Endothelial cell of umbilical vein (primary cell): ENCODE measurements around the gene RBMS3.

Experiments
- EZH2 ChIP-seq: IDR thresholded peaks from 2 replicates; pipeline ENCODE4 v1.6.1; 2012; ENCODE audit warnings: borderline replicate concordance, low read depth, mild to moderate bottlenecking, moderate library complexity, low read length, inconsistent platforms; ENCODE audit not compliant: severe bottlenecking
- FOS ChIP-seq: IDR thresholded peaks from 2 replicates; pipeline ENCODE4 v1.6.1; 2011; ENCODE audit warnings: mild to moderate bottlenecking, low read length, moderate library complexity, borderline replicate concordance; ENCODE audit not compliant: insufficient read depth
- MYC ChIP-seq: IDR thresholded peaks from one replicate; pipeline ENCODE4 v1.6.1; 2011; ENCODE audit warnings: mild to moderate bottlenecking, low read depth, low read length
- POLR2A ChIP-seq: IDR thresholded peaks from 2 replicates; pipeline ENCODE4 v1.6.1; 2012; ENCODE audit warnings: low read depth, mild to moderate bottlenecking, control low read depth, low read length
- POLR2AphosphoS5 ChIP-seq: IDR thresholded peaks from 2 replicates; pipeline ENCODE4 v1.6.1; 2012; ENCODE audit warnings: low read depth, mild to moderate bottlenecking, control low read depth, low read length, moderate library complexity; ENCODE audit not compliant: insufficient read depth
- TF ChIP-seq, protein P1 (sequence below), 2 donors: IDR thresholded peaks; 1 replicate in 1 of 2; 2 replicates in 1 of 2; pipeline ENCODE4 v1.5.1; 2011; ENCODE audit warnings: low read length in 2 of 2, mild to moderate bottlenecking in 2 of 2, moderate library complexity in 2 of 2, control low read depth in 1 of 2, inconsistent platforms in 1 of 2, low read depth in 1 of 2; ENCODE audit not compliant: insufficient read depth in 1 of 2; ENCODE audit errors: extremely low read depth in 1 of 2
- TF ChIP-seq, protein P2 (sequence below): IDR thresholded peaks from 2 replicates; pipeline ENCODE4 v1.6.1; 2011; ENCODE audit not compliant: insufficient read depth, insufficient read length

DNA sequence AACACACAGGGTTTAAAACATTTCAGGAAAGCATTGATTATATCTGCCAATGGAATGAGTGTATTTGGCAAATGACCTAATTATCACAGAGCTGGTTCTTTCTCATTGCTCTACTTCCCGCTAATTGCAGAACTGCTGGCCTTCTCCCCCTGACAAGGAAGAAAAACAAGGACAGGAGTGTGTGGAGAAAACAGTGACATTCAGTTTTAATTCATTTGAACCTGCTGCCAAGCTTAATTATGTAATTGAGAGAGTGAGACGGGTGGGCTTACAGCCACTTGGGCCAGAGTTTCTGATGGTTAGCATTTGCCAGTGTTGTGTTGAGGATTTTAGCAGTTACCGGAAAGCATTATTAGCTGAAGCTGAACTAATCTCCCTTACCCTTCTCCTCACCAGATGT lies 301.4 kb downstream of the RBMS3 start:
- TF ChIP-seq, protein P1, sequence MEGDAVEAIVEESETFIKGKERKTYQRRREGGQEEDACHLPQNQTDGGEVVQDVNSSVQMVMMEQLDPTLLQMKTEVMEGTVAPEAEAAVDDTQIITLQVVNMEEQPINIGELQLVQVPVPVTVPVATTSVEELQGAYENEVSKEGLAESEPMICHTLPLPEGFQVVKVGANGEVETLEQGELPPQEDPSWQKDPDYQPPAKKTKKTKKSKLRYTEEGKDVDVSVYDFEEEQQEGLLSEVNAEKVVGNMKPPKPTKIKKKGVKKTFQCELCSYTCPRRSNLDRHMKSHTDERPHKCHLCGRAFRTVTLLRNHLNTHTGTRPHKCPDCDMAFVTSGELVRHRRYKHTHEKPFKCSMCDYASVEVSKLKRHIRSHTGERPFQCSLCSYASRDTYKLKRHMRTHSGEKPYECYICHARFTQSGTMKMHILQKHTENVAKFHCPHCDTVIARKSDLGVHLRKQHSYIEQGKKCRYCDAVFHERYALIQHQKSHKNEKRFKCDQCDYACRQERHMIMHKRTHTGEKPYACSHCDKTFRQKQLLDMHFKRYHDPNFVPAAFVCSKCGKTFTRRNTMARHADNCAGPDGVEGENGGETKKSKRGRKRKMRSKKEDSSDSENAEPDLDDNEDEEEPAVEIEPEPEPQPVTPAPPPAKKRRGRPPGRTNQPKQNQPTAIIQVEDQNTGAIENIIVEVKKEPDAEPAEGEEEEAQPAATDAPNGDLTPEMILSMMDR (IDR thresholded peaks at IDR 0.05; ENCODE audit: extremely low read depth in 1 of 2, insufficient read depth in 1 of 2, low read depth in 1 of 2, low read length in 2 of 2), result no peak
- TF ChIP-seq POLR2A (no peak), MYC (no peak), EZH2 (no peak), FOS (no peak), POLR2AphosphoS5 (no peak)
- TF ChIP-seq, protein P2, sequence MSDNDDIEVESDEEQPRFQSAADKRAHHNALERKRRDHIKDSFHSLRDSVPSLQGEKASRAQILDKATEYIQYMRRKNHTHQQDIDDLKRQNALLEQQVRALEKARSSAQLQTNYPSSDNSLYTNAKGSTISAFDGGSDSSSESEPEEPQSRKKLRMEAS, result no peak
